Measurements from ENCODE around the gene YARS1.

Gene YARS1

GRCh38 chr1:32780628-32781234, 36.4 kb downstream of the YARS1 start:
- no peak overlapping the region for H3K27ac ChIP-seq (ENCODE audit: low read depth in 2 of 2, low read length in 2 of 2)
- H3K4me1 ChIP-seq (ENCODE audit: control insufficient read depth in 2 of 2, insufficient read depth in 2 of 2, low read length in 2 of 2) = no peaks in the 10 kb centered on the region
- no peaks in the 10 kb centered on the region for H3K9me3 ChIP-seq (ENCODE audit: control insufficient read depth in 2 of 2, low read length in 2 of 2)
- H3K4me3 ChIP-seq (ENCODE audit: low read length in 2 of 2) = no peak overlapping the region
- H3K36me3 ChIP-seq (ENCODE audit: control insufficient read depth in 2 of 2, insufficient read depth in 2 of 2, low read length in 2 of 2) = peaks cover 55 to 57% of the 10 kb centered on the region in 2 donors
- no peaks in the 10 kb centered on the region for H3K27me3 ChIP-seq (ENCODE audit: control insufficient read depth in 2 of 2, insufficient read depth in 2 of 2, low read length in 2 of 2)
- H3K9ac ChIP-seq (ENCODE audit: low read depth in 1 of 2, low read length in 2 of 2) = no peak overlapping the region

- H3K27ac ChIP-seq (ENCODE audit: low read depth in 2 of 2, low read length in 2 of 2) = no peak overlapping the region
- no peak overlapping the region for H3K4me3 ChIP-seq (ENCODE audit: low read length in 2 of 2)
- peaks cover 62 to 64% of the 10 kb centered on the region in 2 donors for H3K36me3 ChIP-seq (ENCODE audit: control insufficient read depth in 2 of 2, insufficient read depth in 2 of 2, low read length in 2 of 2)
- peaks cover 0 to 2% of the 10 kb centered on the region in 2 donors for H3K4me1 ChIP-seq (ENCODE audit: control insufficient read depth in 2 of 2, insufficient read depth in 2 of 2, low read length in 2 of 2)
- H3K27me3 ChIP-seq (ENCODE audit: control insufficient read depth in 2 of 2, insufficient read depth in 2 of 2, low read length in 2 of 2) = no peaks in the 10 kb centered on the region
- H3K9ac ChIP-seq (ENCODE audit: low read depth in 1 of 2, low read length in 2 of 2) = no peak overlapping the region
- no peaks in the 10 kb centered on the region for H3K9me3 ChIP-seq (ENCODE audit: control insufficient read depth in 2 of 2, low read length in 2 of 2)
Observed at GRCh38 chr1:32780005-32780404, 37.2 kb downstream of the YARS1 start.

GRCh38 chr1:32779242-32779641, 37.9 kb downstream of the YARS1 start:
- H3K9me3 ChIP-seq (ENCODE audit: control insufficient read depth in 2 of 2, low read length in 2 of 2) = no peaks in the 10 kb centered on the region
- no peaks in the 10 kb centered on the region for H3K27me3 ChIP-seq (ENCODE audit: control insufficient read depth in 2 of 2, insufficient read depth in 2 of 2, low read length in 2 of 2)
- no peak overlapping the region for H3K27ac ChIP-seq (ENCODE audit: low read depth in 2 of 2, low read length in 2 of 2)
- no peak overlapping the region for H3K4me3 ChIP-seq (ENCODE audit: low read length in 2 of 2)
- H3K9ac ChIP-seq (ENCODE audit: low read depth in 1 of 2, low read length in 2 of 2) = no peak overlapping the region
- H3K4me1 ChIP-seq (ENCODE audit: control insufficient read depth in 2 of 2, insufficient read depth in 2 of 2, low read length in 2 of 2) = peaks cover 0 to 2% of the 10 kb centered on the region in 2 donors
- peaks cover 62 to 67% of the 10 kb centered on the region in 2 donors for H3K36me3 ChIP-seq (ENCODE audit: control insufficient read depth in 2 of 2, insufficient read depth in 2 of 2, low read length in 2 of 2)

- Histone ChIP-seq H3K4me3 (ENCODE audit: low read length in 2 of 2) (no peak overlapping the region), H3K27ac (ENCODE audit: low read depth in 2 of 2, low read length in 2 of 2) (no peak overlapping the region), H3K4me1 (ENCODE audit: control insufficient read depth in 2 of 2, insufficient read depth in 2 of 2, low read length in 2 of 2) (peaks cover 2 to 3% of the 10 kb centered on the region in 2 donors), H3K36me3 (ENCODE audit: control insufficient read depth in 2 of 2, insufficient read depth in 2 of 2, low read length in 2 of 2) (peaks cover 58 to 59% of the 10 kb centered on the region in 2 donors), H3K27me3 (ENCODE audit: control insufficient read depth in 2 of 2, insufficient read depth in 2 of 2, low read length in 2 of 2) (no peaks in the 10 kb centered on the region), H3K9ac (ENCODE audit: low read depth in 1 of 2, low read length in 2 of 2) (no peak overlapping the region), H3K9me3 (ENCODE audit: control insufficient read depth in 2 of 2, low read length in 2 of 2) (no peaks in the 10 kb centered on the region)
Observed at GRCh38 chr1:32775640-32776337, 41.4 kb downstream of the YARS1 start.

- peaks cover 2 to 3% of the 10 kb centered on the region in 2 donors for H3K4me1 ChIP-seq (ENCODE audit: control insufficient read depth in 2 of 2, insufficient read depth in 2 of 2, low read length in 2 of 2)
- H3K9me3 ChIP-seq (ENCODE audit: control insufficient read depth in 2 of 2, low read length in 2 of 2) = no peaks in the 10 kb centered on the region
- no peak overlapping the region for H3K4me3 ChIP-seq (ENCODE audit: low read length in 2 of 2)
- no peaks in the 10 kb centered on the region for H3K27me3 ChIP-seq (ENCODE audit: control insufficient read depth in 2 of 2, insufficient read depth in 2 of 2, low read length in 2 of 2)
- no peak overlapping the region for H3K27ac ChIP-seq (ENCODE audit: low read depth in 2 of 2, low read length in 2 of 2)
- peak overlapping the region in 1 of 2 donors; percentile 6 for H3K9ac ChIP-seq (ENCODE audit: low read depth in 1 of 2, low read length in 2 of 2)
- H3K36me3 ChIP-seq (ENCODE audit: control insufficient read depth in 2 of 2, insufficient read depth in 2 of 2, low read length in 2 of 2) = peaks cover 52 to 54% of the 10 kb centered on the region in 2 donors
Observed at GRCh38 chr1:32774950-32775634, 42.1 kb downstream of the YARS1 start.

- Histone ChIP-seq H3K4me1 (ENCODE audit: control insufficient read depth in 2 of 2, insufficient read depth in 2 of 2, low read length in 2 of 2) (peaks cover 2 to 3% of the 10 kb centered on the region in 2 donors), H3K27me3 (ENCODE audit: control insufficient read depth in 2 of 2, insufficient read depth in 2 of 2, low read length in 2 of 2) (no peaks in the 10 kb centered on the region), H3K4me3 (ENCODE audit: low read length in 2 of 2) (no peak overlapping the region), H3K9ac (ENCODE audit: low read depth in 1 of 2, low read length in 2 of 2) (no peak overlapping the region), H3K36me3 (ENCODE audit: control insufficient read depth in 2 of 2, insufficient read depth in 2 of 2, low read length in 2 of 2) (peaks cover 48 to 50% of the 10 kb centered on the region in 2 donors), H3K9me3 (ENCODE audit: control insufficient read depth in 2 of 2, low read length in 2 of 2) (no peaks in the 10 kb centered on the region), H3K27ac (ENCODE audit: low read depth in 2 of 2, low read length in 2 of 2) (no peak overlapping the region)
Observed at GRCh38 chr1:32774464-32774808, 42.7 kb downstream of the YARS1 start.

- Histone ChIP-seq H3K4me1 (ENCODE audit: control insufficient read depth in 2 of 2, insufficient read depth in 2 of 2, low read length in 2 of 2) (peaks cover 2 to 3% of the 10 kb centered on the region in 2 donors), H3K9me3 (ENCODE audit: control insufficient read depth in 2 of 2, low read length in 2 of 2) (no peaks in the 10 kb centered on the region), H3K27me3 (ENCODE audit: control insufficient read depth in 2 of 2, insufficient read depth in 2 of 2, low read length in 2 of 2) (no peaks in the 10 kb centered on the region), H3K4me3 (ENCODE audit: low read length in 2 of 2) (no peak overlapping the region), H3K9ac (ENCODE audit: low read depth in 1 of 2, low read length in 2 of 2) (no peak overlapping the region), H3K27ac (ENCODE audit: low read depth in 2 of 2, low read length in 2 of 2) (no peak overlapping the region), H3K36me3 (ENCODE audit: control insufficient read depth in 2 of 2, insufficient read depth in 2 of 2, low read length in 2 of 2) (peaks cover 46 to 48% of the 10 kb centered on the region in 2 donors)
Observed at GRCh38 chr1:32773764-32774463, 43.2 kb downstream of the YARS1 start.

GRCh38 chr1:32773018-32773763, 44.0 kb downstream of the YARS1 start:
- H3K4me1 ChIP-seq (ENCODE audit: control insufficient read depth in 2 of 2, insufficient read depth in 2 of 2, low read length in 2 of 2) = peaks cover 2 to 3% of the 10 kb centered on the region in 2 donors
- H3K36me3 ChIP-seq (ENCODE audit: control insufficient read depth in 2 of 2, insufficient read depth in 2 of 2, low read length in 2 of 2) = peaks cover 44 to 54% of the 10 kb centered on the region in 2 donors
- H3K9me3 ChIP-seq (ENCODE audit: control insufficient read depth in 2 of 2, low read length in 2 of 2) = no peaks in the 10 kb centered on the region
- H3K27ac ChIP-seq (ENCODE audit: low read depth in 2 of 2, low read length in 2 of 2) = no peak overlapping the region
- H3K9ac ChIP-seq (ENCODE audit: low read depth in 1 of 2, low read length in 2 of 2) = no peak overlapping the region
- no peaks in the 10 kb centered on the region for H3K27me3 ChIP-seq (ENCODE audit: control insufficient read depth in 2 of 2, insufficient read depth in 2 of 2, low read length in 2 of 2)
- no peak overlapping the region for H3K4me3 ChIP-seq (ENCODE audit: low read length in 2 of 2)

- peaks cover 2 to 3% of the 10 kb centered on the region in 2 donors for H3K4me1 ChIP-seq (ENCODE audit: control insufficient read depth in 2 of 2, insufficient read depth in 2 of 2, low read length in 2 of 2)
- peaks cover 46 to 59% of the 10 kb centered on the region in 2 donors for H3K36me3 ChIP-seq (ENCODE audit: control insufficient read depth in 2 of 2, insufficient read depth in 2 of 2, low read length in 2 of 2)
- H3K9ac ChIP-seq (ENCODE audit: low read depth in 1 of 2, low read length in 2 of 2) = no peak overlapping the region
- no peaks in the 10 kb centered on the region for H3K27me3 ChIP-seq (ENCODE audit: control insufficient read depth in 2 of 2, insufficient read depth in 2 of 2, low read length in 2 of 2)
- H3K27ac ChIP-seq (ENCODE audit: low read depth in 2 of 2, low read length in 2 of 2) = no peak overlapping the region
- H3K4me3 ChIP-seq (ENCODE audit: low read length in 2 of 2) = no peak overlapping the region
- no peaks in the 10 kb centered on the region for H3K9me3 ChIP-seq (ENCODE audit: control insufficient read depth in 2 of 2, low read length in 2 of 2)
Observed at GRCh38 chr1:32772281-32773017, 44.7 kb downstream of the YARS1 start.
